B cell (primary cell): ENCODE results near the gene TRIOBP. TPM values are rescaled to one million over a fixed set of nuclear protein-coding genes. Genes with fewer than 3 reads are reported as not detected.

Source experiments
- ATAC-seq: fragments of 200-7000 bp; cut with Tn5 transposase; one replicate; pipeline ENCODE4 v1.10.0; 2021; ENCODE audit warnings: low read depth, mild to moderate bottlenecking, moderate number of reproducible peaks, moderate library complexity
- CTCF ChIA-PET: fragments of 350-600 bp; sonication (Branson Sonifier 250); formaldehyde crosslinking; loops from one replicate; lab custom pipeline; 2021; ENCODE audit warnings: antibody characterized with exemption, inconsistent platforms; lab: Charles Lee
- POLR2A ChIA-PET: fragments of 350-600 bp; sonication (Branson Sonifier 250); formaldehyde crosslinking; loops from one replicate; lab custom pipeline; 2021; ENCODE audit warnings: antibody characterized with exemption; lab: Charles Lee
- DNase-seq: peaks from one replicate; pipeline ENCODE4 v3.0.0; 2013
- H2AFZ ChIP-seq: 2 replicates; pipeline ENCODE4 v1.6.1; 2012; ENCODE audit warnings: mild to moderate bottlenecking, low read depth, low read length; ENCODE audit not compliant: insufficient read depth, poor library complexity, severe bottlenecking
- H3K27ac ChIP-seq, 2 donors: 1 replicate in 1 of 2; 2 replicates in 1 of 2; pipeline ENCODE4 v1.5.1; 2012 to 2013; ENCODE audit warnings: low read length in 2 of 2, mild to moderate bottlenecking in 2 of 2, moderate library complexity in 1 of 2
- H3K27me3 ChIP-seq, 4 experiments: fragments of 200-600 bp in 1 of 4; sonication (generic) in 1 of 4; replicated peaks in 1 of 4; 1 replicate in 2 of 4; 2 replicates in 2 of 4; pipeline versions ENCODE4 v1.6.1 to v1.7.0; 2013 to 2016; ENCODE audit warnings: low read length in 3 of 4, mild to moderate bottlenecking in 2 of 4, mixed read lengths in 1 of 4, moderate library complexity in 1 of 4; ENCODE audit not compliant: insufficient read depth in 4 of 4, control insufficient read depth in 3 of 4; ENCODE audit errors: control extremely low read depth in 1 of 4
- H3K36me3 ChIP-seq, 2 experiments: replicated peaks in 1 of 2; 1 replicate in 1 of 2; 2 replicates in 1 of 2; pipeline versions ENCODE4 v1.6.1 to v1.7.1; 2013; ENCODE audit warnings: low read length in 1 of 2; ENCODE audit not compliant: insufficient read depth in 2 of 2, control insufficient read depth in 1 of 2; ENCODE audit errors: control extremely low read depth in 1 of 2, extremely low read depth in 1 of 2
- H3K4me1 ChIP-seq, 2 donors: fragments of 200-600 bp in 1 of 2; sonication (generic) in 1 of 2; 1 replicate in 1 of 2; 2 replicates in 1 of 2; pipeline versions ENCODE4 v1.5.1 to v1.6.1; 2013 to 2017; ENCODE audit warnings: low read length in 2 of 2; ENCODE audit not compliant: control insufficient read depth in 2 of 2, insufficient read depth in 2 of 2
- H3K4me2 ChIP-seq: replicated peaks from 2 replicates; pipeline ENCODE3; 2012; ENCODE audit warnings: mild to moderate bottlenecking, low read depth, low read length; ENCODE audit not compliant: poor library complexity, severe bottlenecking
- H3K4me3 ChIP-seq, 5 experiments: fragments of 200-600 bp in 1 of 5; sonication (generic) in 1 of 5; 1 replicate in 3 of 5; 2 replicates in 2 of 5; pipeline versions ENCODE4 v1.5.1 to v1.7.0; 2011 to 2016; ENCODE audit warnings: low read length in 4 of 5, mild to moderate bottlenecking in 4 of 5, low read depth in 2 of 5, control low read depth in 1 of 5, moderate library complexity in 1 of 5; ENCODE audit not compliant: insufficient read depth in 1 of 5; ENCODE audit errors: control extremely low read depth in 1 of 5, extremely low read depth in 1 of 5
- H3K79me2 ChIP-seq: fragments of 200-600 bp; sonication (generic); one replicate; pipeline ENCODE4 v1.6.0; 2016; ENCODE audit warnings: low read length; ENCODE audit not compliant: control insufficient read depth, insufficient read depth
- H3K9ac ChIP-seq: fragments of 200-600 bp; sonication (generic); 2 replicates; pipeline ENCODE4 v1.6.1; 2017; ENCODE audit warnings: mild to moderate bottlenecking, low read length, moderate library complexity
- H3K9me3 ChIP-seq, 3 donors: one replicate each; pipeline versions ENCODE4 v1.6.1 to v1.7.1; 2013; ENCODE audit warnings: low read length in 2 of 3; ENCODE audit not compliant: control insufficient read depth in 2 of 3, insufficient read depth in 1 of 3; ENCODE audit errors: control extremely low read depth in 1 of 3
- H4K20me1 ChIP-seq: 2 replicates; pipeline ENCODE4 v1.6.0; 2012; ENCODE audit warnings: mild to moderate bottlenecking, low read length; ENCODE audit not compliant: insufficient read depth, control insufficient read depth, poor library complexity, severe bottlenecking
- H3K27ac Mint-ChIP-seq: one replicate; pipeline ENCODE4 v1.8.0; 2021; ENCODE audit warnings: mixed read lengths
- H3K27me3 Mint-ChIP-seq: one replicate; pipeline ENCODE4 v1.8.0; 2021; ENCODE audit warnings: mixed read lengths
- H3K4me1 Mint-ChIP-seq: one replicate; pipeline ENCODE4 v1.8.0; 2021; ENCODE audit warnings: mixed read lengths
- H3K4me3 Mint-ChIP-seq: one replicate; pipeline ENCODE4 v1.8.0; 2021; ENCODE audit warnings: mixed read lengths
- H3K9me3 Mint-ChIP-seq: one replicate; pipeline ENCODE4 v1.8.0; 2022; ENCODE audit warnings: mixed read lengths; ENCODE audit not compliant: insufficient read depth
- CTCF ChIP-seq: fragments of 200-600 bp; IDR thresholded peaks from one replicate; pipeline ENCODE4 v1.8.0; 2022; ENCODE audit warnings: antibody characterized with exemption, mild to moderate bottlenecking
- EZH2 ChIP-seq: IDR thresholded peaks from 2 replicates; pipeline ENCODE4 v1.6.1; 2012; ENCODE audit warnings: borderline replicate concordance, low read depth, mild to moderate bottlenecking, moderate library complexity, low read length; ENCODE audit not compliant: insufficient read depth, poor library complexity, severe bottlenecking
- WGBS: methylation state at CpG from one replicate; pipeline ENCODE4 v1.1.5; 2013; ENCODE audit warnings: missing lambda C conversion rate; ENCODE audit not compliant: insufficient coverage; 5-methylcytosine and 5-hydroxymethylcytosine counted together
- intact Hi-C: fragments of 100-400 bp; cut with micrococcal nuclease; formaldehyde crosslinking; loops from one replicate; pipeline ENCODE4 v1.10.0; 2022
- polyA plus RNA-seq: library from polyadenylated mRNA; depleted of rRNA; stranded (reverse); fragments of >200 nt; gene quantifications from 2 replicates; pipeline ENCODE4 v1.2.3, GENCODE V29; 2012
- total RNA-seq, 2 donors: library from RNA; stranded (reverse); fragments of 120-200 nt in 1 of 2; gene quantifications; 1 replicate in 1 of 2; 2 replicates in 1 of 2; pipeline versions ENCODE4 v1.2.3 to v1.2.4, GENCODE V29; 2013 to 2022

The TRIOBP gene
- total and polyA plus RNA-seq, 2 donors (not counting 1 experiment from before 2014, with no cell fraction given): 26.8 to 47.5 TPM

GRCh38 chr22:37823134-37823985 lies 126.5 kb downstream of the TRIOBP start, which contains the start of gene GALR3:
GALR3 (plus strand) TSS chr22:37823382; CDS start chr22:37823407, 25 bp downstream.
- no peak within 1 kb of the TSS for H3K9ac ChIP-seq
- Mint-ChIP-seq H3K27me3 (peaks cover 27% of the 10 kb centered on the region), H3K4me1 (peaks cover 12% of the 10 kb centered on the region), H3K9me3 (no peaks in the 10 kb centered on the region), H3K4me3 (peak within 1 kb of the TSS; percentile 68), H3K27ac (no peak within 1 kb of the TSS)
- H3K4me1 ChIP-seq: peaks cover 8 to 11% of the 10 kb centered on the region in 2 donors
- H3K4me3 ChIP-seq: no peak within 1 kb of the TSS
- WGBS: 97% methylated on average over 17 of the region's 21 CpGs
- intact Hi-C loops: no loop called here
- no peaks in the 10 kb centered on the region for H3K79me2 ChIP-seq
- no peak within 1 kb of the TSS for H3K4me2 ChIP-seq
- ATAC-seq (no peak), DNase-seq (no peak)
- H4K20me1 ChIP-seq: no peaks in the 10 kb centered on the region
- H3K27me3 ChIP-seq: peaks cover 0 to 32% (median 9%) of the 10 kb centered on the region in 4 experiments
- H3K36me3 ChIP-seq: no peaks in the 10 kb centered on the region
- ChIA-PET CTCF (interaction anchor here (0.6 to 5.1 kb wide), 3 partner anchors 40 to 135 kb away, joined by 3 to 13 read pairs (median 3); no protein-coding TSS in a partner anchor), POLR2A (no interaction called here)
- TF ChIP-seq EZH2: no peak
- no peak for TF ChIP-seq CTCF
- no peak within 1 kb of the TSS for H3K27ac ChIP-seq
- no peak within 1 kb of the TSS for H2AFZ ChIP-seq
- no peaks in the 10 kb centered on the region for H3K9me3 ChIP-seq
